ENCODE results near the gene ASIC1.

ASIC1 gene

DNA sequence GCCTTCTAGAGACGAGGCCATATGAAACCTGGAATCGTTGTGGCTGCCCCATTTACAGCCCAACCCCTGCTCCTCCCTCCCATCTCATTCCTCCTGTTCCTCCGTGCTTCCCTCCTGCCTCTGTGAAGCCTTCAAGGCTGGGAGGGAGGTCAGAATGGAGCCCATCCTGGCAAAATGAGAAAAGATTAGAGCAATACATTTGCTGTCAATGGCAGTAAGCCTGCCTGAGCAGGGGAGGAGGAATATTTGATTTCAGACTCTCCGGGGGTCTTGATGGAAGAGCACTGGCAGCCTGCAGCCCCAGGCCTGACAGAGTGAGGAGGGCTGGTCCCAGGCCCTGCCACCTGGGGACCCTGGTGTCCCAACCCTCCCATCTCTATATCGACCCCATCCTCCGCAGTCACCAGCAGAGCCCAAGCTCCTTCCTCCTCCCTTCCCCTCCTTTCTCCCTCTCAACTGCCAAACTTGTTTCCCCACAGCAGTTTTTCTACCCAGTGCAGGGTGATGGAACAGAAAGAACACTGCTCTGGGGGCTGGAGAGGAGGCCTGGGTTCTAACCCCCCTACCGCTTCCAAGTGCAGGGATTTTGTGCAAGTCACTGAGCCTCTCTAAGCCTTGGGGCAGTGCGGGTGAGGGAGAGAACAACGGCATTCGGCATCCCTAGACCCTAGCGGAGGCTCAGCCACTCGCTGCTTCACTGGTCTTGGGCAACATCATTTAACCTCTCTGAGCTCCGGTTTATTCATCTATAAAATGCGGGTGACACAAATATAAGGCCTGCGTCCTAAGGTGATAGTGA is 16.1 kb upstream of the ASIC1 start:
- no peak for DNase-seq (ENCODE audit: low spot score)

DNA sequence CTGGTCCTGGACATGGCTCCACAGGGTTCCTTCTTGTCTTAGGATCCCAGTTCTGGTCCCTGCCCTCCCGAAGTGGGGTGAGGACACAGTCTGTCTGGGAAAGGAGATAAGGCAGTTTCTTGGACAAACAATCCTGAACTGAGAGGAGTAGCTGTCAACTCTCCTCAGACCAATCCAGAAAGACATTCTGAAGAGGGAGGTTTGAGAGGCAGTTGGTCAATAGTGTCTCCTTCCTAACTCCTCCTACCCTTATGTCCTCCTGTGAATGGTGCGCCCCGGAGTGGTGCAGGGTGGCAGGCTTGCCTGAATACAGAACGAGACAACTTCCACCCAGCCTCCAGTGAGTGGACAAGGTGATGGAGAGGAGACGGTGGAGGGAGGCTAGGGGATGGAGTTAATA is 15.4 kb upstream of the ASIC1 start:
- DNase-seq (ENCODE audit: low spot score) = no peak

DNA sequence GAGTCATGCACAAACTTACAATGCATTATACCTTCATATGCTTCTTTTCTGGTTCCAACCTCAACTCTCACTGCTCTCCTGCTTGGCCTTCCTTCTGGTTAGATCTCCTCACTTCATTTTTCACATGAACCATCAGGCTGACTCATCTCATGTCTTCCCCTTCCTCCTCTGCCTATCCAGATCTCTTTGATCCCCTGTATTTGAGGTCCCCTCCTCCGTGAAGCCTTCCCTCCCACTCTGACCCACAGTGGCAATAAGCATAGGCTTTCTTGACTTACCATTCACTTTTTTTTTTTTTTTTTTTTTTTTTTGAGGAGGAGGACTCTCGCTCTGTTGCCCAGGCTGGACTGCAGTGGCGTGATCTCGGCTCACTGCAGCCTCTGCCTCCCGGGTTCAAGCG is 14.7 kb upstream of the ASIC1 start:
- no peak for DNase-seq (ENCODE audit: low spot score)

DNA sequence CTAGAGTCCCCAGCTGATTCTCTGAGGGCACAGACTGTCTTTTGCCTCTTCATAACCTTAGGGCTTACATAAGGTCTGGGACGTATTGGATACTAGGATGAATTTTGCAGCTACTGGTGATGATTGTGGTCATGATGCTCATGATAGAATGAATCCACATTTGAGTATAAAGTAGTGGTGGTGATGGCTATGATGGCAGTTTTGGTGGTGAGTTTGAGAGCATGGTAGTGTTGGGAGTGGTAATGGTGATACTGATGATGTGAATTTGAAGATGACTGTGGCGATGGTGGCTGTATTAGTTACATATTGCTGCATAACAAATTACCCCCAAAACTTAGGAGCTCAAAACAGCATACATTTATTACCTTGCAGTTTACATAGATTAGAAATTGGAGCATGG is 14.1 kb upstream of the ASIC1 start:
- no peak for DNase-seq (ENCODE audit: low spot score)

DNA sequence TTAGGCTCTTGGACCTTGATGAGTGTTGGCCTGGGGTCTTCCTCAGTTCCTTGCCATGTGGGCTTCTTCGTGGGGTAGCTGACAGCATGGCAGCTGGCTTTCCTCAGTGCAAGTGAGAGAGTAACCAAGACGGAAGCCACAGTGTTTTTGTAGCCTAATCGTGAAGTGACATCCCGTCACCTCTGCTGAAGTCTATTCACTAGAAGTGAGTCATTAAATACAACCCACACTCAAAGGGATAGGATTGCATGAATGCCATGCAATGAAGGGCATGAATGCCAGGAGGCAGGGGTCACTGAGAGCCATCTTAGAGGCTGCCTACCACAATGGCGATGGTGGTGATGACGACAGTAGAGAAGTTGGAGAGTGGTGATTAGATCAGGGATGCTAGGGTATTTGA is 13.5 kb upstream of the ASIC1 start:
- DNase-seq (ENCODE audit: low spot score) = no peak

DNA sequence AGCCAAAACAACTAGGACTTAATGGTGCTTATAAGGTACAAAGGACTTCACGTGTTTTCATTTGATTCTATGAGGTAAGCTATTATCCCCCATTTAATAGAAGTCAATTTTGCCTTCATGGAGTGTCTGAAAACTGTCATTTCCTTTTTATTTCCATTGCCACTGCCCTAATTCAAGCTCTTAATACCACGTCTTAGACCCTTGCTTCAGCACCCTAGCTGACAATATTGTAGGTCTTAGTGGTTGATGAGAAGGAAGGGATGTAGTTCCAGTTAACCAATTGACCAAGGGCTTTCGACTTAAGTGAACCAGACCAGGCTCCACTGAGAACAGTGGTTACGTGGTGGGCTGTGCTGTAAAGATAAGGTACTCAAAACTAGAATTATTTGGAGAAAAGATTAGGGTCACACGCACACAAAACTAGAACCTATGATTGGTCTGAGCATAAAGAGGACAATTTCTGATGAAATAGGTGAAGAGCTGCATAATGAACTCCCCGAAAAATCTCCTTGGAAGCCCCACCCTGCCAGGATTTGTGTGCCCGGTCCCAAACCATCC is 9.6 kb upstream of the ASIC1 start:
- DNase-seq (ENCODE audit: low spot score) = no peak

DNA sequence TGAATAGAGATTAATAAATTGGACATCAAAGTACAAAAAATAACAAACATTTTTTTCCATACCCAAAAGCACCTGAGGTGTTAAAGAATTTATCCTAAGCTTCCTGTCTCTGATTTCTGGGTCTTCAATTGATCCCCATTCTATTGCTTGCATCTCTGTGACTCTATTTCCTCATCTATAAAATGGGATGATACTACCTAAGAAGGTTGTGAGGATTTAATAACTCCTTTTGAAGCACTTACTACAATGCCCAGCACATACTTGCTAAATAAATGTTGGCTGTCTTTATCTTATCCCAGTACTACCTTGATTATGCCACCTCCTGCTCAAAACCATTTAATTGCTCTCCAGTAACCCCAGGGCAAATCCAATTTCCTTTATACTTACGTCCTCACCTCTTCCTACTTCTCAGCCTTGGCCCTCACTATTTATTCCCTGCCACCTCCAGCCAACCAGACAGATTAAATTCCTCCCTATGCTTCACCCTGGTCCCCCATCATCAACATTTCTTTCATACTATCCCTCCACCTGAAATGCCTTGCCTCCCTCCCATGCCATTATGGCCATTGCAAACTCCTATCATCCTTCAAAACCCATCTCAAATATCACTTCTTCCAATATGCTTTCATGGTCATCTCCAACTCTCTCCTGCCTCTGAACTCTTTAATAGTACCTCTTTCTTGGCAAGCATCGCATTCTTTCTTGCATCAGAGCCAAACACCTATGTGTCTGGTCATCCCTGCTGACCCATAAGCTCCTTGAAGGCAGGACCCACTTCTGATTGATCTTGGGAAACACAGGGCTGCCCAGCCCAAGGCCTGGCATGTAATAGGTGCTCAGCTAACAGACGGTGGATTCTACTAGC is 7.9 kb upstream of the ASIC1 start:
- no peak for DNase-seq (ENCODE audit: low spot score)

DNA sequence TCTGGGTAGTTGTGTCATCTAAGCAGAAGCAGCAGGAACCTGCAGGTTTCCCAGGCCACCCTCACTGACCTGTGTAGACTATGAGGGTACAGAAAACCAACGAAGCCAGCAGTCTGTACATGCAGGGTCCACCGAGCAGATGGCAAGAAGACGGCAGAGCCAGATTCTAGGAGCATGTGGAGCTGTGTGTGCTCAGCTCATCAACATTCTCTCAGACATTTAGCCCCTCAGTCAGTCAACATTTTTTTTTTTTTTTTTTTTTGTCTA is 7.3 kb upstream of the ASIC1 start:
- DNase-seq (ENCODE audit: low spot score) = no peak

DNA sequence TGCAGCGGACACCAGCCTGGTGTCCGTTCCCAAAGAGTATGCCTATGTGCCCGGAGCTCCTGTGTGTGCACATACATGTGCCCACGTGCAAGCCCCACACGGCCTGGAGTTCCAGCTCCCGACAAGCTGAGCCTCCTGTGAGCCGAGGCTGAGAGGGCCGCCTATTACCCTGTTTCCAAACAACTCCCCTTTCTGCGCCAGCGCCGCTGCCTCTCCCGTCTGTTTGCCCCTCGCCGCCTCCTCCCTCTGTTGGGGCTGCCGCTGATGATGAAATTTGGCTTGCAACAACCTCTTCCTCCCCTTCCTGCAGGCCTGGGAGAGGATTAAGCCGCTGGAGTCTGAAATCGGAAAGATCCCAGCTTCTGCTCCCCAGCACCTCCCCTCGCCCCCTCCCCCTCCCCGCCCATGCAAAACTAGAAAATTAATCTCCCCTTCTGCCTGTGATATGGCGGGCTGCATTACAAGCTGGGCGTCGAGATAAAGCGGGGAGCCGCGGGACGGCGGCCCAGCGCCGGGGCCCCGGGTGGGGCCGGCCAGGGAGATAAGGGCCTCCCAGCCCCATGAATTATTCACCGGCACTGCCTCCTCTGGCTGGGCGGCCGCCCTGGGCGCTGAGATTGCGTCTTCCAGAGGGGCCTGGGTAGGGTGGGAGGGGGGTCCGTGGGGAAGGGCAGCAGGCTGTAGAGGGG is 6.8 kb upstream of the ASIC1 start:
- DNase-seq (ENCODE audit: low spot score) = peak; percentile 82

DNA sequence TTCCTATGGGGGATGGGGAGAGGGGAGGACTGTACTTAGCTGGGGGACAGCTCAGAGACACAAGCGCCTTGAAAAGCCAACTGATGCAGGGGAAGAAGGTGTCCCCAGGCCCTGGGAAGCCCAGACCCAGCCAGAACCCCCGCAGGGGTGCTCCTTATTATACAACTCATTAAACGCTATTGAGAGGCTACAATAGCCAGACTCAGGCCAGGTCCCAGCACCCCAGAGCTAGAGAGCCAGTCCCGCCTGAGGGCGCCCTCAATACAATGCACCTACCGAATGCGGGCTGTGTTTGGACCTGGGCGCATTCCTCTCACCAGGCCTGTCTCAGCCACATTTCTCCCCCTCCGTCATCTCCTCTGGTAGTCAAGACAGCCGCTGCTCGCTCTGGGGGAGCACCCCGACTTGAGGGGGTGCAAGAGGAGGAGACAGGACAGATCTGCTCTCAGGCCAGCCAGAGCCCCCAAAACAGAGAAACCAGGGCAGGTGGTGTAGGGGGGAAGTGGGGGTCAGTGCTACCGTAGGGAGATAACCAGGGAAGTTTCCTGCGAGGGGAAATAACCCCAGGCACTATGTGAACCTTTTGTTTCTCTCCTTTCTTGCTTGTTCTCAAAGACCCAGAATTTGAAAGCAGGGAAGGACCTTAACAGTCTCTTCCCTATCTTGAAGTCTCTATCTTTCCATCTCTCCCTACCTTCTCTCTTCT is 6.1 kb upstream of the ASIC1 start:
- no peak for DNase-seq (ENCODE audit: low spot score)

DNA sequence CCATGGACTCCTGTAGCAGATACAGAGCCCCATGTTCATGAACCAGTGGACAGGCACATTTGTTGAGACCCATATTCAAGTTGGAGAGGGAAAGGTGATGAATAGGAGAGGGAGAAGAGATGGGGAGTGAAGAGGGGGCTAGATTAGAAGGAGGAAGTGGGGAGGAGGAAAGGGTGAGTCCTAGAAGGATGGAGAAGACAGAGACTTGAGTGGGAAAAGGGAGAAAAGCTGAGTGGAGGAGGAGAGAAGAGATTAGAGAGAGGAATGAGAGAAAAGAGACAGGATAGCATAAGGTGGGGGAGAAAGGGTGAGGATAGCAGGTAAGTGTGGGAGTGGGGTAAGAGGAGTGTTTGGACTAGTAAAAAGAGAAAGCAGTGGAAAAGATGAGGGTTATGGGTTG is 4.9 kb upstream of the ASIC1 start:
- DNase-seq (ENCODE audit: low spot score) = no peak

DNA sequence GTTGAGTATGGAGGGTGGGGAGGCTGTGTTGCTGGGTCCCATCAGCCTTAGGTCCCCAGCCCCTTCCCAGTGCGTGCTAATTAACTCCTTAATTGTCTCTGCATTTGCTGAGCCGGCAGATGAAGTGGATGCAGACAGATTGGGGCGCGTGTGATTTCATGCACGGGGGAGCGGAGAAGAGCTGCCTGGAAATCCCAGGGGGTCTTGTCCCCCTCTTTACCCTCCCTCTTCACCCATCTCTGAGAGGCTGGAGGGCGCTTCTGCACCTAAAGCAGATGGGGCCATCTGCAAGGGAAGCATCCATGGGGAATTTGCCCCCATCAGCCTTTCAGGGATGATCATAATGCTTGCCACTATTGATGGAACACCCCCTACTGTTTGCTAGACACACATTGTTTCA is 4.4 kb upstream of the ASIC1 start:
- no peak for DNase-seq (ENCODE audit: low spot score)

DNA sequence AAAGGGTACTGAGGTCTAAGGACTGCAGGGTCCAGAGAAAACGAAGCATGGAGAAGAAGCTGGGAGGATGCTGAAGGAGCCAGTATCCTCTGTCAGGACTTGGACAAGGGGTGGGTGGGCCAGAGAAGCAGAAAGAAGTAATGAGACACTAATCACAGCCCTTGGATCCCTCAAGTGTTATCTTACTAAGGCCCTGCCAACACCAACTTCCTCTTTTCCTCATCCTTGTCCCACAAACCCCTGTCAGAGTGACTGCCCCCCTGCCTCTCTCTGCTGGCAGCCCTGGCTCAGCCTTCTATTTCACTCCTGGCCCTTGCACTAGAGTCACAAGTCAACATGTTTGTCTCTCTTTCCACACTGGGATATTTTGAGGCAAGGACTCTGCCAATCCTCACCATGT is 3.8 kb upstream of the ASIC1 start:
- DNase-seq (ENCODE audit: low spot score) = no peak

DNA sequence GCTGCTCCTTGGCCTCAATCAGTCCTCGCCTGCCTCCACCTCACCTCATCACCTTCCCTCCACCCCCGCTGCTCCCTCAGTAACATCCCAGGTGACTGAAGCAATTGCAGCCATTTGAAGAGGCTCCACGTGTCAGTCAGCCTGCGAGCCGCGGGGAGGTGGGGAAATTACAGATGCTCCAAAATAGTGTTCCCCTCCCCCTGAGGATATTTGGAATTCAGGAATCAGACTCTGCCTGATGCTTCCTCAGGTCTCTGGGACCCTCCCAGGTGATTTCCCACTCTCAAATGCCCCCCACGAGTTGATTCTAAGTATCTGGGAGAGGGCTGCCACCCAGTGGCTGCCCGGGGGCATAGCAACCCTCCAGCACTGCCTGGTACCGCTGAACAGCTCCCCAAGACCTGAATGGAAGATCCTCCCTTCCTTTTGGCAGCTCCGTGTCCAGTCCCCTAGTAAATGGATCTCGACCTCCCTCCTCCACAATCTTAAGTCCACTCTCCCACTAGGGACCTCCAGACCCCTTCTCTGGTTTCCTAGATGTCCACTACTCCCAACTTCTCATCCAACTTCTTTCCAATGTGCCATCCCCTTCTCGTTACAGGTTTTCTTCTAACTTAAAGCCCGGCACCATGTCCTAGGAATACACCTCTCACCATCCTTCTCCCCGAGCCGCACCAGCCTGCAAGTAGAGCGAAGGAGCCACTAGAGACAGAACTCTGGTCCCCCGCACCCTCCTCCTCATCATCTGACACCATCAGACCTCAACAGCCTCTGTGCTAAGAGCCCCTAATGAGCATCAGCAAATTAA is 1.4 kb upstream of the ASIC1 start:
- peak; percentile 85 for DNase-seq (ENCODE audit: low spot score)

DNA sequence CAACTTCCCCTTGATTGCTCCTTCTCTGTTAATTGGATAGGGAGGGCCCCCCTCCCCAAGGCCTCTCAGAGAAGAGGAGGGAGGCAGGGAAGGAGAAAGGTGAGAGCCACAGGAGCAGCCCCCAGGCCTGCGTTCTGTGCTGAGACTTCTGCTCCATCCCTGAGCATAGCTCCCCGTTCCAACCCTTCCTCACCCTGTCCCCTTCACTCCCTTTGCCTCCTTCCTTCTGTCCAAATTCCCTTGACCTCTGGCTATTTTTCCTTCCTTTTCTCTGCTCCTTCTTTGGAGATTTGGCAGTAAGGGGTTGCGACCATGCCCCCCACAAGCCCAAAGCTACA is 788 bp upstream of the ASIC1 start:
- DNase-seq (ENCODE audit: low spot score) = no peak

DNA sequence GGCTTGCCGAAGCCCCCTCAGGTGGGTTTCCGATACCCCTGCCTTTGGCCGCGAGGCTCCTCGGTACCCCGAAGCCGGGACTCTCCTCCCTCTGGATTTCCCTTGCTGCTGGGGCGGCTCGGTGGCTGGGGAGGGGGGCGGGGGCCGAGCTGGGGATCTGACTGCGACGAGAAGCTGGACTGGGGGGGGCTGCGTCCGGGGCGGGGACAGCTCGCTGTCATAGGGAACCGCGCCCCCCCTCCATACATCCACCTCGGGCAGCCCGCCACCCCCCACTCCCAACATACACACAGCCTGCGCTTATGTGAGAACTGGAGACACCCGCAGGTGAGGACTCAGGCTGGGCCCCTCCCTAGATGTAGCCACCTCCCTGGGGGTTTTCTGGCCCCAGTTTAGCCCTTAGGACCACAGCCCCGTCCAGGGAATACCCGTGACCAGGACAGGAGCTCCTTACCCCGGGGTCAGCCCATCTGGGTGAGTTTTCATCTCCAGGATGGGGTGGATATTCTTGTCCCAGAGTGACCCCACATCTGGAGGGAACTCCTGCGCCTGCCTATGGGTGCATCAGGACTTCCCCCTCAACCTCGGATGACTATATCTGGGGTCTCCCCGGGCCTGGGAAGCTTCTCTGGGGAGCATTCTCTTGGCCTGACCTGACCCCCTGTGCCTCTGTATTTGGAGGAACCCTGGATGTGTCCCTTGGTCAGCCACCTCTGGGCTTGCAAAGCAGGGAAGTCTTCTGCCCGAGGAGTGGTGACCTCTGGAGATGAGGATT is 687 bp downstream of the ASIC1 start:
- peak; percentile 29 for DNase-seq (ENCODE audit: low spot score)

DNA sequence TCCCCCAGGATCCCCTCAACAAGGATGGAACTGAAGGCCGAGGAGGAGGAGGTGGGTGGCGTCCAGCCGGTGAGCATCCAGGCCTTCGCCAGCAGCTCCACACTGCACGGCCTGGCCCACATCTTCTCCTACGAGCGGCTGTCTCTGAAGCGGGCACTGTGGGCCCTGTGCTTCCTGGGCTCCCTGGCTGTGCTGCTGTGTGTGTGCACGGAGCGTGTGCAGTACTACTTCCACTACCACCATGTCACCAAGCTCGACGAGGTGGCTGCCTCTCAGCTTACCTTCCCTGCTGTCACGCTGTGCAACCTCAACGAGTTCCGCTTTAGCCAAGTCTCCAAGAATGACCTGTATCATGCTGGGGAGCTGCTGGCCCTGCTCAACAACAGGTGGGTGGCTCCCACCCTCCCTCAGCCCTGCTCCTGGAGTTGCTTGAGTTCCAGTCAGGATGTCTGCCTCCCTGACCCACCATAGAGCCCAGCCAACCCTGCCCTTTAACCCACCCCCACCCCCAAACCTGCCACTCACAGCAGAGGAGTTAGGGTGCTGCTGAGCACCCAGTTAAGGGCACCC is 1.4 kb downstream of the ASIC1 start:
- no peak for DNase-seq (ENCODE audit: low spot score)

DNA sequence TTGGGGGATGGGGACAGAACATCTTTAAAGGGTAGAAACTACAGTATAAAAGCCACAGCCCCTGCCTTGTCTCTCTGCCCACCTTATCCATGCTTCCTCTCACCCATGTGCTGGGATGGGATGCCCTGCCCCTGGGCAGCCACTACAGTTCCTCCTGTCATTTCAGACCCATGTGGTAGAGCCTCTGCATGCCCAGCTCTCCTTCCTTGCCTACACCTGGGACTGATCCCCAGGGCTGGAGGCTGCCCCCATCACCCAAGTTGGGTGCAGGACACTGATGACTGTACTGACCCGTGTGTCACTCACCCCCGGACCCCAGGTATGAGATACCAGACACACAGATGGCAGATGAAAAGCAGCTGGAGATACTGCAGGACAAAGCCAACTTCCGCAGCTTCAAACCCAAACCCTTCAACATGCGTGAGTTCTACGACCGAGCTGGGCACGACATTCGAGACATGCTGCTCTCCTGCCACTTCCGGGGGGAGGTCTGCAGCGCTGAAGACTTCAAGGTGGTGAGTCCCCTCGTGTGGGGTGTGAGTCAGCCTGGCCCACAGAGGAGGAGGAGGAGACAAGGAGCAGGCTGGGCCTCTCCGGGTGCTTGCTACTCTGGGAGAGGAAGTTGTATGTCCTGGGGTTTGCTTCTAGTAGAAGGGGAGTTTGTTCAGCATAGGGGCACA is 2.2 kb downstream of the ASIC1 start:
- DNase-seq (ENCODE audit: low spot score) = no peak

DNA sequence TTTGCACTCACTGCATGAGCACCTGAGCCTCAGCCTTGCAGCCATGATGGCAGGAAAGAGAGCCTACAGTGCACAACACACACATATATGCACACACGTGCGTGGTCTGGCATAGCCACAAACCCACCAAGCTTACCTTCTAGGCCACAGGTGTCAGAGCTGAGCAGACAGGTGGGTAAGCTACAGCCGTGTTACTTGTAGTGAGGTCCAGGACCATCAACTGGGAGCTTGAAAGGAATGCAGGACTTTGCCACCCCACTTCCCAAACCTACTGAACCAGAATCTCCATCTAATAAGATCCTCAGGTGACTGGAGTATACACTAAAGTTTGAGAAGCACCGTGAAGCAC is 2.7 kb downstream of the ASIC1 start:
- DNase-seq (ENCODE audit: low spot score) = no peak

DNA sequence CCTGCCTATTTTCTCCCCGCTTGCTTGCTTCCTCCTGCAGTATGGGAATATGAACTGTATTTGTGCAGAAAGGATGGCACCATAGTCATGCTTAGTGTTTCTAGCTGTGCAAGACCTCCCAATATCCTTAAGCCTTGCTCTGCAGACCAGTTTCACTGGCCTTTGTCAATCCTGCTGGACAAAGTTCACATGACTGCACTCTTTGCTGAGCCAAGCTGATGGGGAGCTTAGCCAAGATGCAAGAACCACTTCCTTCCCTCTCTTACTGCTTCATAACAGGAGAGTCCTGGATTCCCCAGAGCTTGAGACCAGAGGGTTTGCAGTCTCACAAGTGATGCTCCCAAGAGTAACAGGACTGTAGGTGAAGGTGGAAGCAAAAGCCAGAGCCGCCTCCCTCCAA is 3.8 kb downstream of the ASIC1 start:
- DNase-seq (ENCODE audit: low spot score) = no peak

Measured in GM03348 (cell line).